HUES64 (cell line): ENCODE data around the gene GPR132.

ENCODE experiments used
- H3K27ac ChIP-seq: 2 replicates; pipeline ENCODE4 v1.7.0; 2013; ENCODE audit warnings: low read depth, low read length, inconsistent platforms
- H3K27me3 ChIP-seq: 2 replicates; pipeline ENCODE4 v1.6.1; 2013; ENCODE audit warnings: mild to moderate bottlenecking, low read length; ENCODE audit not compliant: insufficient read depth
- H3K36me3 ChIP-seq: 2 replicates; pipeline ENCODE4 v1.6.1; 2013; ENCODE audit warnings: mild to moderate bottlenecking, low read length; ENCODE audit not compliant: insufficient read depth
- H3K4me1 ChIP-seq: 2 replicates; pipeline ENCODE4 v1.6.1; 2013; ENCODE audit warnings: mild to moderate bottlenecking, low read length, moderate library complexity; ENCODE audit not compliant: insufficient read depth
- H3K4me3 ChIP-seq: 2 replicates; pipeline ENCODE4 v1.5.1; 2013; ENCODE audit warnings: mild to moderate bottlenecking, low read length, moderate library complexity
- H3K9ac ChIP-seq: 2 replicates; pipeline ENCODE4 v1.6.1; 2013; ENCODE audit warnings: mild to moderate bottlenecking, low read depth, low read length
- H3K9me3 ChIP-seq: 2 replicates; pipeline ENCODE4 v1.6.1; 2013; ENCODE audit warnings: low read depth, low read length; ENCODE audit not compliant: insufficient read depth
- WGBS: fragments of 150-250, 120-280 bp; methylation state at CpG from one replicate; pipeline ENCODE4 v1.1.7; 2013; ENCODE audit warnings: missing lambda C conversion rate; 5-methylcytosine and 5-hydroxymethylcytosine counted together

Gene GPR132

DNA sequence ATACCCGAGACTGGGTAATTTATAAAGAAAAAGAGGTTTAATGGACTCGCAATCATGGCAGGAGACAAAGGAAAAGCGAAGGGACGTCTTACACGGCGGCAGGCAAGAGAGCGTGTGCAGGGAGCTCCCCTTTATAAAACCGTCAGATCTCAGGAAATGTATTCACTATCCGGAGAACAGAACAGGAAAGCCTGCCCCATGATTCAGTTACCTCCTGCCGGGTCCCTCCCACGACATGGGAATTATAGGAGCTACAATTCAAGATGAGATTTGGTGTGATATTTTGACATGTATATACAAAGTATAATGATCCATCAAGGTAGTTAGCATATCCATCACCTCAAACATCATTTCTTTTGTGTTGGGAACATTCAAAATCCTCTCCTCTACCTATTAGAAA is 42.1 kb downstream of the GPR132 start:
- Histone ChIP-seq H3K27ac (no peak overlapping the region), H3K9me3 (no peaks in the 10 kb centered on the region), H3K36me3 (peaks cover 7% of the 10 kb centered on the region; the same call in 1 of the 2 replicates), H3K4me3 (no peak overlapping the region), H3K4me1 (peaks cover 11% of the 10 kb centered on the region; the same call in 1 of the 2 replicates), H3K27me3 (no peaks in the 10 kb centered on the region), H3K9ac (no peak overlapping the region)
- WGBS: 89% methylated on average over 10 of the region's 11 CpGs

GRCh38 chr14:105022276-105022670 is 43.0 kb downstream of the GPR132 start:
- Histone ChIP-seq H3K9ac (peak overlapping the region; percentile 95; the same call in 1 of the 2 replicates), H3K27me3 (no peaks in the 10 kb centered on the region), H3K4me3 (peak overlapping the region; percentile 87), H3K27ac (no peak overlapping the region), H3K4me1 (peaks cover 11% of the 10 kb centered on the region; the same call in 1 of the 2 replicates), H3K36me3 (peaks cover 7% of the 10 kb centered on the region; the same call in 1 of the 2 replicates), H3K9me3 (no peaks in the 10 kb centered on the region)
- WGBS: 92% methylated on average over 2 of the region's 2 CpGs

DNA sequence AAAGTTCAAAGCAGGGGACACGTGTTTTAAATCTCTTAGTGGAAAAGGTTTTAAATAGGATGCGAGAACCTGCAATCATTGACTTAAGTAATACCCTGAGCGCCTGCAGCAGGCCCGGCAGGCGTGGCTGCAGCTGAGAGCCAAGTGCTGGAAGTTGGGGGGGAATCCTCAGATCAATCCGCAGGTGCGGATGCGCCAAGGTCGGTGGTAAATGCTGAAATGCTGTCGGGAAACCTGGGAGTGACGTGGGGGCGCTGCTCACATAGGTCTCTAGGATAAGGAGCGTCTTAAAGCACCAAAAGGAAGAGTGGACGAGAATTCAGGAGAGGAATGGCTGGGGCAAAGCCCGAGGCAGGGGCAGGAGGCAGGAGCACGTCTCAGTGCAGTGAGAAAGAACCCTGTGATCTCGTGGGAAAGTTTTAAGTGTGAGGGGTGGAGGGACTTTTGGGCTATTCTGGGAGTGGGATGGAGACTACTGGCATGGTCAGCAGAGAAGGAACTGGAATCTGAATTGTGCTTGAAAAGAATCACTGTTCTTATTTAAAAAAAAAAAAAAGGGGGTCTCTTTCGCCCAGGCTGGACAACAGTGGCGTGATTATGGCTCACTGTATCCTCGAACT is 43.5 kb downstream of the GPR132 start:
- Histone ChIP-seq H3K4me3 (peak overlapping the region; percentile 87), H3K4me1 (peaks cover 13% of the 10 kb centered on the region; the same call in 1 of the 2 replicates), H3K27me3 (no peaks in the 10 kb centered on the region), H3K27ac (peak overlapping the region; percentile 83), H3K9me3 (no peaks in the 10 kb centered on the region), H3K9ac (peak overlapping the region; percentile 95), H3K36me3 (peaks cover 8% of the 10 kb centered on the region)
- 11% methylated on average over 20 of the region's 20 CpGs for WGBS

GRCh38 chr14:105020815-105021655 is 44.2 kb downstream of the GPR132 start, which contains the start of gene CDCA4:
Gene CDCA4 (minus strand): TSS chr14:105021083. CDS start chr14:105011929, 9,154 bp downstream.
- no peaks in the 10 kb centered on the region for H3K27me3 ChIP-seq
- under 1% methylated on average over 115 of the region's 115 CpGs for WGBS
- peak within 1 kb of the TSS; percentile 98 for H3K9ac ChIP-seq
- H3K9me3 ChIP-seq: no peaks in the 10 kb centered on the region
- H3K4me3 ChIP-seq: peak within 1 kb of the TSS; percentile 87
- peaks cover 20% of the 10 kb centered on the region for H3K4me1 ChIP-seq
- peak within 1 kb of the TSS; percentile 93 for H3K27ac ChIP-seq
- peaks cover 15% of the 10 kb centered on the region for H3K36me3 ChIP-seq

GRCh38 chr14:105019861-105020814 is 45.1 kb downstream of the GPR132 start:
- 4% methylated on average over 75 of the region's 75 CpGs for WGBS
- Histone ChIP-seq H3K27ac (peak overlapping the region; percentile 93), H3K27me3 (no peaks in the 10 kb centered on the region), H3K9me3 (no peaks in the 10 kb centered on the region), H3K4me3 (peak overlapping the region; percentile 82), H3K4me1 (peaks cover 21% of the 10 kb centered on the region), H3K36me3 (peaks cover 15% of the 10 kb centered on the region), H3K9ac (peak overlapping the region; percentile 98)

DNA sequence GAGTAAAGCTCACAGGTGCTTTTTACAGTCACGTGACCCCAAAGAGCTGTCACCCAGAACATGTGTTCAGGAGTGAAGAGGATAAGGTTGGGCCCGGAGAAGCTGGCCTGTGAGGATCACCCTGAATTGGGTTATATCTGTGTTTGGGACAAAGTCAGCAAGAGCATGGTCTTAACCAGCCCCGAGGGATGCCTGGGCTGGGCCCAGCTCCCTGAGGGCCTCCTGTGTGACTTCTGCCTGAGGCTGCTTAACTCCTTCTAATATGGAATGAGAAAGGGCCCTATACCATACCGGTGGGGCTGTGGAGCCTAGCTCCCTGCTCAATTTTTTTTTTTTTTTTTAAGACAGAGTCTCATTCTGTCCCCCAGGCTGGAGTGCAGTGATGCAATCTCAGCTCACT is 46.8 kb downstream of the GPR132 start:
- WGBS: 81% methylated on average over 4 of the region's 4 CpGs
- no peaks in the 10 kb centered on the region for H3K9me3 ChIP-seq
- H3K27me3 ChIP-seq: no peaks in the 10 kb centered on the region
- no peak overlapping the region for H3K27ac ChIP-seq
- no peak overlapping the region for H3K9ac ChIP-seq
- H3K4me1 ChIP-seq: peaks cover 17% of the 10 kb centered on the region
- peaks cover 15% of the 10 kb centered on the region for H3K36me3 ChIP-seq
- H3K4me3 ChIP-seq: no peak overlapping the region

GRCh38 chr14:105015905-105016304 is 49.3 kb downstream of the GPR132 start:
- H3K4me1 ChIP-seq: peaks cover 17% of the 10 kb centered on the region

GRCh38 chr14:105015242-105015641 is 50.0 kb downstream of the GPR132 start:
- WGBS: 85% methylated on average over 9 of the region's 9 CpGs
- no peak overlapping the region for H3K4me3 ChIP-seq
- no peaks in the 10 kb centered on the region for H3K27me3 ChIP-seq
- H3K9me3 ChIP-seq: no peaks in the 10 kb centered on the region
- no peak overlapping the region for H3K27ac ChIP-seq
- H3K36me3 ChIP-seq: peaks cover 39% of the 10 kb centered on the region
- no peak overlapping the region for H3K9ac ChIP-seq
- H3K4me1 ChIP-seq: peaks cover 17% of the 10 kb centered on the region

More at GRCh38 chr14:105015905-105016304, 49.3 kb downstream of the GPR132 start:
- H3K9ac ChIP-seq: no peak overlapping the region
- WGBS: 89% methylated on average over 6 of the region's 6 CpGs
- no peaks in the 10 kb centered on the region for H3K9me3 ChIP-seq
- no peak overlapping the region for H3K4me3 ChIP-seq
- H3K27me3 ChIP-seq: no peaks in the 10 kb centered on the region
- H3K36me3 ChIP-seq: peaks cover 33% of the 10 kb centered on the region
- no peak overlapping the region for H3K27ac ChIP-seq

DNA sequence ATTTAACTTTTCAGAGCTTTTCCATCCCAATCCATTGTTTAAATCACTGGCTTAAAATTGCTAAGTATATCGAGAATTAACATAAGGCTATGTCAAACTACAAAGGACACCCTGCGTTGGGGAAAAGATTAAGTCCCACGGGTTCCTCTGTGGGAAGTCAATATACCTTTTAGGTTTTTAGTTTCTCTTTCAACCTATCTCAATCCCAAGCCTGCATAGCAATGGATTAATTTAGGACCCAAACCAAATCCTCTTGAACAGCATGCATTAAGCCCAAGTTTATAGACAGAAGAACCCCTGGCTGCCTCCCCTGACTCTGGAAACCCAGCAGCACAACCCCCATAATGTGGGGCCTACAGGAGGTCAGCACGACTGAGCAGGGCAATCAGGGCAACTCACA is 50.6 kb downstream of the GPR132 start:
- H3K27me3 ChIP-seq: no peaks in the 10 kb centered on the region
- H3K4me1 ChIP-seq: peaks cover 17% of the 10 kb centered on the region
- H3K9ac ChIP-seq: no peak overlapping the region
- H3K9me3 ChIP-seq: no peaks in the 10 kb centered on the region
- no peak overlapping the region for H3K27ac ChIP-seq
- peaks cover 46% of the 10 kb centered on the region for H3K36me3 ChIP-seq
- H3K4me3 ChIP-seq: no peak overlapping the region
- 74% methylated on average over 4 of the region's 4 CpGs for WGBS

GRCh38 chr14:105014032-105014431 is 51.2 kb downstream of the GPR132 start:
- Histone ChIP-seq H3K9ac (no peak overlapping the region), H3K4me3 (no peak overlapping the region), H3K27me3 (no peaks in the 10 kb centered on the region), H3K4me1 (peaks cover 12% of the 10 kb centered on the region), H3K9me3 (no peaks in the 10 kb centered on the region), H3K27ac (no peak overlapping the region), H3K36me3 (peaks cover 47% of the 10 kb centered on the region)
- WGBS: 95% methylated on average over 9 of the region's 9 CpGs
